Sigmoid colon (tissue), 4 donors: ENCODE results near the gene MAPK8IP2.

Source experiments
- CTCF ChIP-seq, 4 experiments: fragments of 450-650 bp in 3 of 4; fragments of 200-600 bp in 1 of 4; IDR thresholded peaks; one replicate each; pipeline ENCODE4 v1.5.1; 2016 to 2019; ENCODE audit warnings: antibody characterized with exemption in 4 of 4, mild to moderate bottlenecking in 3 of 4, moderate library complexity in 2 of 4
- EP300 ChIP-seq, 4 donors: sonication (generic); formaldehyde crosslinking; IDR thresholded peaks; one replicate each; pipeline ENCODE4 v1.6.1; 2017; ENCODE audit warnings: antibody characterized with exemption in 4 of 4
- POLR2A ChIP-seq, 2 donors: fragments of 450-650 bp; IDR thresholded peaks; one replicate each; pipeline ENCODE4 v1.6.1; 2016; ENCODE audit warnings: antibody characterized with exemption in 2 of 2, mild to moderate bottlenecking in 2 of 2, moderate library complexity in 2 of 2
- POLR2AphosphoS5 ChIP-seq, 4 donors: sonication (generic); formaldehyde crosslinking; IDR thresholded peaks; one replicate each; pipeline ENCODE4 v1.6.1; 2017; ENCODE audit warnings: antibody characterized with exemption in 4 of 4

GRCh38 chr22:50624347-50625130 is 23.9 kb downstream of the MAPK8IP2 start:
- no peak for TF ChIP-seq CTCF (IDR thresholded peaks at IDR 0.05)
- no peak for TF ChIP-seq POLR2A (IDR thresholded peaks at IDR 0.05)
- no peak for TF ChIP-seq POLR2AphosphoS5 (IDR thresholded peaks at IDR 0.05)
- no peak for TF ChIP-seq EP300 (IDR thresholded peaks at IDR 0.05)
